Measurements from ENCODE around the gene MAP7.

The MAP7 gene

DNA sequence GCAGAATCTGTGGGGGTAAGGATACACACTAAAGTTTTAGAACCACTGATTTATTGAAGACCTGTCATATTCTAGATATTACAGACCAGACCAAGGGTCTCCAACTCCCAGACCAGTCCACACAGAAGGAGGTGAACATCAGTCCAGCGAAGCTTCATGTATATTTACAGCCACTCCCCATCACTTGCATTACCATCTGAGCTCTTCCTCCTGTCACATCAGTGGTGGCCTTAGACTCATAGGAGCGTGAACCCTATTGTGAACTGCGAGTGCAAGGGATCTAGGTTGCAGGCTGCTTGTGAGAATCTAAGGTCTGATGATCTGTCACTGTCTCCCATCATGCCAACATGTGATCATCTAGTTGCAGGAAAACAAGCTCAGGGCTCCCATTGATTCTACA lies 255.6 kb downstream of the MAP7 start:
- in situ Hi-C loops (cut with HindIII; ENCODE audit: low sequenced_read_pairs): no loop called here
- DNase-seq (ENCODE audit: low read depth): no peak
- H3K4me3 ChIP-seq (ENCODE audit: low read depth, low read length): no peak overlapping the region
- TF ChIP-seq, protein P1, sequence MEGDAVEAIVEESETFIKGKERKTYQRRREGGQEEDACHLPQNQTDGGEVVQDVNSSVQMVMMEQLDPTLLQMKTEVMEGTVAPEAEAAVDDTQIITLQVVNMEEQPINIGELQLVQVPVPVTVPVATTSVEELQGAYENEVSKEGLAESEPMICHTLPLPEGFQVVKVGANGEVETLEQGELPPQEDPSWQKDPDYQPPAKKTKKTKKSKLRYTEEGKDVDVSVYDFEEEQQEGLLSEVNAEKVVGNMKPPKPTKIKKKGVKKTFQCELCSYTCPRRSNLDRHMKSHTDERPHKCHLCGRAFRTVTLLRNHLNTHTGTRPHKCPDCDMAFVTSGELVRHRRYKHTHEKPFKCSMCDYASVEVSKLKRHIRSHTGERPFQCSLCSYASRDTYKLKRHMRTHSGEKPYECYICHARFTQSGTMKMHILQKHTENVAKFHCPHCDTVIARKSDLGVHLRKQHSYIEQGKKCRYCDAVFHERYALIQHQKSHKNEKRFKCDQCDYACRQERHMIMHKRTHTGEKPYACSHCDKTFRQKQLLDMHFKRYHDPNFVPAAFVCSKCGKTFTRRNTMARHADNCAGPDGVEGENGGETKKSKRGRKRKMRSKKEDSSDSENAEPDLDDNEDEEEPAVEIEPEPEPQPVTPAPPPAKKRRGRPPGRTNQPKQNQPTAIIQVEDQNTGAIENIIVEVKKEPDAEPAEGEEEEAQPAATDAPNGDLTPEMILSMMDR (IDR thresholded peaks at IDR 0.05; ENCODE audit: low read depth, low read length, missing control alignments): no peak

Measured in astrocyte of the cerebellum (primary cell).